Stimulated activated CD8-positive, alpha-beta memory T cell treated with anti-CD3 and anti-CD28 coated beads, Interleukin-7, amount 100 ng/mL, for 4 hours (primary cell): ENCODE results near the gene TMEM129.

Source experiments
- DNase-seq, 2 donors: peaks; one replicate each; pipeline ENCODE4 v3.0.0-alpha.2; 2020; ENCODE audit warnings: low read depth in 2 of 2

TMEM129 gene

GRCh38 chr4:1744552-1744951 lies 23.4 kb upstream of the TMEM129 start:
- no peak for DNase-seq

DNA sequence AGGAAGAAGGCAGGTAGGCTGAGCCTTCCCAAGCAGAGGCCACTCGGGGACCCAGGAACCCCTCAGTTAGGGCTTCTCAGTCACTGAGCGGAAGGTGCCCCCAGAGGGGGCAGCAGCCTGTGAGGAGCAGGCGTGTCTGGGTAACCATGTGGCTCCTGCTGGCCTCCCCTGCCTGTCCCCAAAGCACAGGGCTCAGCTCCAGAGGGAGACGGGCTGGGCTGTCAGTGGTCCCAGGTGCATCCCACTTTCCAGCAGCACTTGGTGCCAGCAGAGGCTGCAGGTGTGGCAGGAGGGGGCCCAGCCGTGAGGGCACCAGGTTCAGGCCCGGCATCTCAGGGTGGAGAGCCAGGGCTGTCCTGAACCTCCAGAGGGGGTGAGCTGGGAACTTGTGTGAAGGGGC lies 22.9 kb upstream of the TMEM129 start:
- DNase-seq = no peak

DNA sequence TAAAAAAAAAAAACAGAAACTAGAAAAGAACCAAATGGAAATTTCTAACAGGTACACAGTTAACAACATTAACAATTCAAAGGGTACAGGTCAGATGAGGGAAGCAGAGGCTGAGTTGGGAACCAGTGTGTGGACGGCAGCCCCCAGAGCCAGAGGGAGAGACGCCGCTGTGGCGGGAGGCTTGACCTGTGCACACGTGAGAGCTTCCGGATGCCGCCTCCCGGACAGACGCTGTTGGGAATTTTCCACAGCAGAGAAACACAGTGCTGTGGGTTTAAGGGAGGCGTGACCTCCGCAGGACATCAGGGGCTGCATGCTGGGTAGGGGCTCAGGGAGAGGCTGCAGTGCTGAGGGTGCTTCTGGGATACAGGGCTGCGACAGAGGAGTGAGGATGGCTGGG lies 22.4 kb upstream of the TMEM129 start:
- no peak for DNase-seq

- DNase-seq = no peak
These were observed 20.1 kb upstream of the TMEM129 start for GRCh38 chr4:1741208-1741607.

DNA sequence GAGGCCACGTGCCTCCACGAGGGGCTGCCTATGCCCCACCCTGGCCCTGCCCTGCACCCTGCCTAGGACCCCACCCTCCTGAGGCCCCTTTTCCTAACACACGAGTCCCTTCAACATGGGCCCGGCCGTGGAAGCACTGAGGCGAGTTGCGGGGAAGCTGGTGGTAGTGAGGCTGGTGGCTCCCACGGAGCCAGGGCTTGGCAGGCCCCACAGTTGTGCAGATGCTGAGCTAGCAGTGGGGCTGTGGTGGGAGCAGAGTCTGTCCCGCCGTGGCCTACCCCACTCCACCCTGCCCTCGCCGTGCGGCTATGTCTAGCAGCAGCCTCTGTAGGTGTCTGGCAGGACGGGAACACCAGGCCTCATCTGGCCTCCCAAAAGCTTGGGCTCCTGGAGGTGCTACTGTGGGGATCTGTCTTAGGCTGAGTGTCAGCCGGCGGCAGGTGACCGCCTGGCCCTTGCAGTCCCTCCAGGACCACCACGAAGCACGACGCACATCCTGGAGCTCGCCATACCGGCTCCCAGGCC lies 19.0 kb upstream of the TMEM129 start:
- no peak for DNase-seq

GRCh38 chr4:1739358-1739757 lies 18.2 kb upstream of the TMEM129 start:
- DNase-seq = no peak

DNA sequence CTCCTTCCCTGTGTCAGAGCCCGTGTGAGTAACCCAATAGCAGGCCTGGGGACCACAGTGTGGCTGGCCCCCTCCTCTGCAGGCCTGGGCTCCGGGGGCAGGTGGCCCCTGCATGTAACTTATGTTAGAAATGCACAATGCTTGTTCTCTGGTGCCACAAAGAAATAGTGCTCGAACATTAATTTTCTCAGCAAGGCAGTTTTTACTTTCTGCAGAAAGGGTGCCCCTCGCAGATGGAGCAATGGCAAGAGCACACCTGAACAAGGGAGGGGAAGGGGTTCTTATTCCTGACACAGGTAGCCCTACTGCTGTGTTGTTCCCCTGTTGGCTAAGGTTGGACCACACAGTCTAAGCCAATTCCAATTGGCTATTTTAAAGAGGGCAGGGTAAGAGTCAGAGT lies 17.3 kb upstream of the TMEM129 start:
- DNase-seq = no peak

GRCh38 chr4:1737666-1738065 lies 16.5 kb upstream of the TMEM129 start:
- DNase-seq = no peak

DNA sequence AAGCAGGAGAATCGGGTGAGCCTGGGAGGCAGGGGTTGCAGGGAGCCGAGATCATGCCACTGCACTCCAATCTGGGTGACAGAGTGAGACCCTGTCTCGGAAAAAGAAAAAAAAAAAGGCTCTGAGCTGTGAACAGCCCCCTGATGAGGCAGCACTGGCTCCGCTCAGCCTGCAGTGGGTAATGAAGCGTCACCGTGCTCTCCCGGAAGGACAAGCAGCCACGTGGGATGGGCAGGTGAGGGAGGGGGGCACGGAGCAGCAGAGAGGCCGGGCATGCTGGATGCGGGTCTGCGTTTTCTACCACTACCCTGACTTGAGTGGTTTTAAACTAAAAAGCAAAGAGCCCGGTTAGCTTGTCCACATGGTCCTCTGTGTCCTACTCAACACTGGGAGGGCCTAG lies 15.7 kb upstream of the TMEM129 start:
- DNase-seq = no peak

DNA sequence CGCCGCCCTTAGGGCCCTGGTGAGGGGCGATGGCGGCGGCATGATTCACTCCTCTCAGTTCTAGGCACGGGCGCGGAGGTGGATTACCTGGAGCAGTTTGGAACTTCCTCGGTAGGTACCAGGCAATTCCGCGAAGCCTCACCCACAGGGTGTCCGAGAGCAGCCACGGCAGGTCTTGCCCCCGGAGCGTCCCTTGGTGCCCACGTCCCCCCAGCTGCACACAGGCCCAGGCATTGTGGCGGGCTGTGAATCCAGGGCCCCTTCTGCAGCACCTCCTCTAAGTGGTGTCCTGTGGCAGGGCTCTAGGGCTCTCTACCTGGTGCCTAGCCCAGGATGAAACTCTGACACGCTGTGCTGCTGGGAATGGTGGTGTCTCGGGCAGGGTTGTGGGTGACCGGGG lies 14.1 kb upstream of the TMEM129 start:
- no peak for DNase-seq

DNA sequence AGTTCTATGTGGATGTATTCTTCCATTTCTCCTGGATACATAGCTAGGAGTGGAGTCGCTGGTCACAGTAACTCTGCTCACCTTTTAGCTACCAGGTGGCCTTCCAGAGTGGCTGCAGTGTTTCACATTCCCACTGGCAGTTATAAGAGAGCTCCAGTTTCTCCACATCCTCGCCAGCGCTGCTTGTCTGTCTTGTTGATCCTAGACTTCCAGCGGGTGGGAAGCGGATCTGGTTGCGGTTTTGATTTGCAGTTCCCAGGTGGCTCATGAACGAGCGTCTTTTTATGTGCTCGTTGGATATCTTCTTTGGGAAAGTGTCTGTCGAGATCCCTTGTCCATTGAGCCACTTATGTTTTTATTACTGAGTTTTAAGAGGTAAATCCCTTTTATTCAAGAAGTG lies 11.8 kb upstream of the TMEM129 start:
- no peak for DNase-seq

GRCh38 chr4:1731180-1731579 lies 10.1 kb upstream of the TMEM129 start:
- DNase-seq = no peak

DNA sequence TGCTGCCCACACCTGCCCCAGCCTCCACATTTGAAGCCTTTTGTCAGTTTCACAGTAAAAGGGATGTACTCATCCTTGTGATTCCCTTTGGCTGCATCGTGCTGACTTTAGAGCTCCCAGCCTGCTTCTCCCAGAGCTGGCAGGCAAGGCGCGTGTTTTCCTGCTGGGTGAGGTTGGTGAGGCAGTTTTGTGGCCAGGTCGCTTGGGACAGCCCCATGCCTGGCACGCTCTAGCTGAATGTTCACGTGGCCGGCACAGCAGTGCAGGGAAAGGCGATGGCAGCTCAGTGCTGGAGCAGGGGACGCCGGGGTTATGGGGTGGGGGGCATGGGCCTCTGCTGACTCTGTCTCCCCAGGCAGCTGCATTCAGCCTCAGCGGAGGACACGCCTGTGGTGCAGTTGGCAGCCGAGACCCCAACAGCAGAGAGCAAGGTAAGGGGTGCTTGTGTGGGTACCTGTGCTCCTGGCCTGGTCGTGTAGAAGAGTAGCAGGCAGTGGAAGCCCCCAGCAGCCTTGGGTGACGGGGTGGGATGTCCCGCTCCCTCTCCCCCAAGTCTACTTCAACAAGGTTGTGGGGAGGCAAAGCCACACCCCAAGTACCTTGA lies 9.5 kb upstream of the TMEM129 start:
- DNase-seq = no peak

- DNase-seq = no peak
These were observed 7.2 kb upstream of the TMEM129 start for GRCh38 chr4:1728061-1728980.

DNA sequence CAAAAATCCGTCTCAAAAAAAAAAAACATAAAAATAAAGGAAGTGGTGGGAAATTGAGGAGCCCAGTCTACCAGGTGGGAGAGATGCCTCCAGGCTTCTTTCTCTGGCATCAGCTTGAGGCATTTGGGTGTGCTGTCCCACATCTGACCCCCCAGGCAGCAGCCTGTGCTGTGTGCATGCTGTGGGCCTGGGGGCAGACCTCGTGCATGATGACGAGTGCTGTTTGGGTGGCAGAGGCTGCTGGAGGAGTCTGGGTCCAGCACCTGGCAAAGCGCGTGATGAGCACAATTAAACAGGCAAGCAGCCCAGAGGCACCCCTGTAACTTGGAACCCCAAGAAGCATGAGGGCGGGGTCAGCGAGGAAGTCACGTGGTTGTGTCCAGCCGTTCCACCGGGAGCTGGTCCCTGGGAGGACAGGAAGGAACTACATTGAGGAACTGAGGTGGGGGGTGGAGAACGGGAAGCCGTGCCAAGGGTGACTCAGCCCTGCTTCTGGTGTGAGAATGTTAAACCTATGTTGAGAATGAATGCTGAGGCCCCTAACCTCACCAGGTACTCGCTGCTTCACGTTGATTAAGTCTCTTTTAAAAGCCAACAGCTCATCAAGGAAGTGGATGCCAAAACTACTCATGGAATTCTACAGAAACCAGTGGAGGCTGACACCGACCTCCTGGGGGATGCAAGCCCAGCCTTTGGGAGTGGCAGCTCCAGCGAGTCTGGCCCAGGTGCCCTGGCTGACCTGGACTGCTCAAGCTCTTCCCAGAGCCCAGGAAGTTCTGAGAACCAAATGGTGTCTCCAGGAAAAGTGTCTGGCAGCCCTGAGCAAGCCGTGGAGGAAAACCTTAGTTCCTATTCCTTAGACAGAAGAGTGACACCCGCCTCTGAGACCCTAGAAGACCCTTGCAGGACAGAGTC lies 6.3 kb upstream of the TMEM129 start:
- DNase-seq = no peak

GRCh38 chr4:1726146-1726934 lies 5.2 kb upstream of the TMEM129 start:
- peak; percentile 76 to 81 for DNase-seq

DNA sequence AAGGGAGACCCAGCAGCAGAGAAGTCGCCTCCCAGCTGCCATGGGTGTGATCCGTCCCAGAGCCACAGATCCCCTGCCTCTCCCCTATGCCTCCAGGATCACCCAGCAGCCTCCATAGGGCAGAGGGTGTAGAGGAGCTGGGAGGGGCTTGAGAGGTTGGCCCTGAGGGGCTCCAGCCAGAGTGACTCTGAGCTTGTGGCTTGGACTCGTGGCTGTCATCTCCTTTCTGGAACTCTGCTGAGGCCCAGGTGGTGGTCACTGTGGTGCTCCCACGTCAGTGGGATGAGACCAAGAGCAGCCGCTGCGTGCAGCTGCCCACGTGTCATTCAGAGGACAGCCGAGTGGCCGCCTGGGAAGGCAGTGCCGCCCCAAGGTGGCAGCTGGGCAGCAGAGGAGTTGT lies 4.4 kb upstream of the TMEM129 start:
- DNase-seq = no peak

GRCh38 chr4:1723131-1723801 lies 2.1 kb upstream of the TMEM129 start:
- peak in 1 of 2 donors; percentile 30 for DNase-seq

- no peak for DNase-seq
These were observed 1.5 kb upstream of the TMEM129 start for GRCh38 chr4:1722551-1723118.
